GM08714 (cell line): ENCODE data around the gene PELI2.

Experiments used
- H3K4me3 ChIP-seq: fragments of 200-500 bp; sonication (Bioruptor generic); 2 replicates; pipeline ENCODE4 v1.5.1; 2014; ENCODE audit warnings: mild to moderate bottlenecking, low read length, inconsistent platforms
- ZNF274 ChIP-seq: IDR thresholded peaks from 2 replicates; pipeline ENCODE4 v1.6.1; 2012; ENCODE audit warnings: mild to moderate bottlenecking, low read depth, low read length

The PELI2 gene, protein sequence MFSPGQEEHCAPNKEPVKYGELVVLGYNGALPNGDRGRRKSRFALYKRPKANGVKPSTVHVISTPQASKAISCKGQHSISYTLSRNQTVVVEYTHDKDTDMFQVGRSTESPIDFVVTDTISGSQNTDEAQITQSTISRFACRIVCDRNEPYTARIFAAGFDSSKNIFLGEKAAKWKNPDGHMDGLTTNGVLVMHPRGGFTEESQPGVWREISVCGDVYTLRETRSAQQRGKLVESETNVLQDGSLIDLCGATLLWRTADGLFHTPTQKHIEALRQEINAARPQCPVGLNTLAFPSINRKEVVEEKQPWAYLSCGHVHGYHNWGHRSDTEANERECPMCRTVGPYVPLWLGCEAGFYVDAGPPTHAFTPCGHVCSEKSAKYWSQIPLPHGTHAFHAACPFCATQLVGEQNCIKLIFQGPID

DNA sequence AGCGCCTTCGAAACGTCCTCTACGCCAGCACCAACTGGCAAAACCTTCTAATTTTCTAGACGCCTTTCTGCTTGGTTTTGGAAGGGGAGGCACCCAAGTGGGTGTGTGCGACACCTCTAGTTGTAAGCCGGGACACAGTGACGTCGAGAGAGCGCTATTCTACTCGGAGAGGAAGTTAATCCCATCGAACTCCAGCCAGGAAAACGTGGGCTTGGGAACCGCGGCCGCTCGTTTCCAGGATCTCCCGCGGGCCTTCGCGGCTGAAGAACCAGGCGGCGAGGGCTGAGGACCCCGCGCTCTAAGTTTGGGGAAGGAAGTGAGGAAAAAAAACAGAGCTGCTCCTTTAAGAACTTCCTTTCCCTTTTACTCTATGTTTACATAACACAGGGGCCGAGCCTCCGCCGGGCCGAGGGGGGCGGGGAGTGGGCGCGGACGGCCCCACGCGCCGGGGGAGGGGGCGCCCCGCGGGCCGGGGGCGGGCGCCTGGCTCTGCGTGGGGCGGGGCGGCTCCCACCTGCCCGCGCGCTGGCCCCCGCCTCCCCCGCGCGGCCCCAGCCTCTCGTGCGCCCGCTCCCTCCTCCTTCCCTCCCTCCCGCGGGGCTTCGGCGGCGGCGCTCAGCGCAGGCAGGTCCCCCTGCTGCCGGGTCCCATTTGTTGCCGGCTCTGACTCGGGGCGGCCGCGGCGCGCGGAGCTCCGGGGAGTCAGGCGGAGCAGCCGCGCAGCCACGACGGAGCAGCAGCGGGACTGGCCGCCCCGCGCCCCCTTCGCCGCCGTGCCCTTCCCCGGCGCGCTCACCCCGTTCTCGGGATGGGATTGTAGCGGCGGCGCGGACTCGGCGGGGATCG is at the start of gene PELI2:
Gene PELI2, plus strand, starts transcription at position 647 of the 846 bp plus-strand sequence. CDS start 250 bp downstream, outside the sequence.
- H3K4me3 ChIP-seq: peak within 1 kb of the TSS; percentile 60
- TF ChIP-seq ZNF274: no peak

DNA sequence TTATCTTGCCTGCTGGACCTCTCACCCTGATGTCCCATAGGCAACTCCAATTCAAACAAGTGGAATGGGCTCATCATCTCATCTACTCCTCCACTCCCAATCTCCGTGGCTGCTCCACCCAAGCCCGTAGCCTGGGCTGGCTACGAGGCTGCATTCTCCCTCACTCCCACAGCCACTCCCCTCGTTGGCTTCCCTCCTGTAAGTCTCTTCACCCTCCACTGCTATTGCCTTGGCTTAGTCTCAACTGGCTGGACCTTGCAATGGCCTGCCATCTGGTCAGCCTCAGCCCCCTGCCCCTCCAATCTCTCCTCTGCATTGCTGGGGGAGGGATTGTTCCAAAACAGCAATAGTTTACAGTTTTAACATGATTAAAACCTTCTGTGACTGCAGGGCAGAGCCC is 44.4 kb upstream of the PELI2 start:
- no peak for TF ChIP-seq ZNF274
- no peak overlapping the region for H3K4me3 ChIP-seq

DNA sequence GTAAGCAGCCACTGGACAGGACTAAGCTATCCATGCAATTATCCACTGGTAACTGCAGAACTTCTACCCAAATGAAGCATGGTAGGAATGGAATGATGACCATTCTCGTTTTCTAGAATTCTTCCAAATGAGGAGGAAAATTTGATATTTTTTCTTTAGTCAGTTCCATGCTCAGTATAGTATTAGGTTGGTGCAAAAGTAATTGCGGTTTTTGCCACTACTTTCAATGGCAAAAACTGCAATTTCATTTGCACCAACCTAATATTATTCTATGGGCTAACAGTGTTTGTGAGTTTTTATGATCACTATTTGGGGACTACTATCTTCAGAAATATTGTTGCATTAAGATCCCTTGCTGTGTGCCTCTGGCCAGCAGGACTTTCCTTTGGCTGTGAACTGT is 42.9 kb upstream of the PELI2 start:
- H3K4me3 ChIP-seq: no peak overlapping the region
- TF ChIP-seq ZNF274: no peak

DNA sequence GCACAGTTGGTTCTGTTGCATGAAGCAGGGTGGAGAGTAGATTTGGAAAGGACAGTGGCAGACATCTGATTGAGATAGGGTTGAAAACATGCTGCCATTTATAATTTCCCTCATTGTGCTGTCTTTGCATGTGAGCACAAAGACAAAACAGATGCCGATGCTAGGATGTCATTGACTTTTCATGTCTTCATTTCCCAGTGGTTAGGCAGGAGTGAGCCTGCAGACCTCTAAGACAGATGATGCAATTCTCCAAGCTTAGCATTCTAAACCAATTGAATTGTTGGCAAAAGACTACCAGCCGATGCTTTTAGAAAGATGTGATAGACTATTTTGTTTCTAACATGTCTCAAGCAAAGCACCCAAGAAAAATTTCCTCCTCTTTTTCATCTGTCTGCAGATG is 37.1 kb upstream of the PELI2 start:
- H3K4me3 ChIP-seq: no peak overlapping the region
- no peak for TF ChIP-seq ZNF274

DNA sequence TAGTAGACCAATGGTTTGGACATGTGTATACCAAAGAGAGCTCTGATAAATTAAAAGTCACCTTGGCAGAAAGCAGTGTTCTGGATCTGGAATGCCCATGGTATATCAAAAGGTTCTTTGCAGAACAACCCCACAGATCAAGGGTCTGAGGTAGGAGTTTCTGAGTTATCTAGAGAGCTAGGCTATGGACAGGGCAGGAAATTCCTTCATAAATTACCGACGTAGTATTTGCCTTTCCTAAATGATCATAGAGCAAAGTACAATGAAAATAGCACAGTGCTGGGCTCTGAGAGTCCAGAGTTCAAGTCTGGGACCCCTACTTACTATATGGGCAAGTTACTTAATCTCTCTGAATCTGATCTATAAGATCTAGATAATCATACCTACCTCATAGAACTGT is 35.3 kb upstream of the PELI2 start:
- no peak for TF ChIP-seq ZNF274
- H3K4me3 ChIP-seq: no peak overlapping the region

DNA sequence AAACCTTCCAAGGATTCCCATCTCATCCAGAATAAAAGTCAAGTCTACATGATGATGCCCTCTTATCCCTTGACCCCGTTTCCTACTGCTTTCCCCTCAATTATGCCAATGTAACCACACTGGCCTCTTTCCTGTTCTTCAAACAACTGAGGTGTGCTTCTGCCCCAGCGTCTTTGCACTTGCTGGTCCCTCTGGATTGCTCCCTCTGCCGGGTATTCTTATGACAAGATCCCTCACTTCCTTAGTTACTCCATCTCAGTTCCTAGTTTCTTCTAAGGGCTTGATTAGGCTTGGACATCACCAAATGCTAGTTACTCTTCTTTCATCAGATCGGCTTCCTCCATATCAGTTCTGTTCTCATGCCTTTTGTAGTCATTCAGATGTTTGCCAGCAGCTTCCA is 32.7 kb upstream of the PELI2 start:
- TF ChIP-seq ZNF274: no peak
- no peak overlapping the region for H3K4me3 ChIP-seq

DNA sequence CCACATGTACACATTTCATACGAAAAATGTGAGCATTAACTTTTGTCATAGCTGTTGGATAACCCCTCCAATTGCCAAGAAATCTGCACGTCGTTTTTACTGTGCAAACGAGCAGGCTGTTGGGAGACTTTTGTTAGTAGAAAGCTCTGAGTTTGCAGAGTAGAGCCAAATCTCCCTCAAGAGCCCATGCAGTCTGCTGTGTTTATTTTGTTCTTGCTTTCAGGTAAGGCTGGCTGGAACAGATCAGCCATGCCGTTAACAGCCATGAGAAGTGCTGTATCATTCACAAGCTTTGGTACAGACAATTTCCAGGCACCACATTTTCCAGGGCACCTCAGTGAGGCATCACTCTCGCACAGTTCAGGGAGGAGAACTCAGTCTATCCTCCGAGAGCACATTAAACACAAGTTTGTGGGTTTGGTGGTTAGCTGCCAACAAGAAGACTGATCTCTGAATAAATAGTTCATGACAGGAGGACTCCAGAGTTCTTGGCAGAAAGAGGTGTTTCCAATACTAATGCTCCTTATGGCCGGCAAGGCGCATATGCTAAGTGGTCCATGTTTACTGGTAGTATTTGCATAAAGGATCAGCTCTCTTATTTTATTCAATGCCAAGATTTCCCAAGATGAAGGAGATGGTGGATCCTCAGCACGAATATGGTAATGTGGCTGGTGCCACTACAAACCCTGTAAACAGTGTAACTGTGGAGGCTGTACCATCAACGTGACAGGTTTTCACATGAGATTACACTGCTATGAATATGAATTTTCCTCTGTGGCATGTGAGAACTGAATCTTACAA is 30.3 kb upstream of the PELI2 start:
- TF ChIP-seq ZNF274: no peak
- no peak overlapping the region for H3K4me3 ChIP-seq

DNA sequence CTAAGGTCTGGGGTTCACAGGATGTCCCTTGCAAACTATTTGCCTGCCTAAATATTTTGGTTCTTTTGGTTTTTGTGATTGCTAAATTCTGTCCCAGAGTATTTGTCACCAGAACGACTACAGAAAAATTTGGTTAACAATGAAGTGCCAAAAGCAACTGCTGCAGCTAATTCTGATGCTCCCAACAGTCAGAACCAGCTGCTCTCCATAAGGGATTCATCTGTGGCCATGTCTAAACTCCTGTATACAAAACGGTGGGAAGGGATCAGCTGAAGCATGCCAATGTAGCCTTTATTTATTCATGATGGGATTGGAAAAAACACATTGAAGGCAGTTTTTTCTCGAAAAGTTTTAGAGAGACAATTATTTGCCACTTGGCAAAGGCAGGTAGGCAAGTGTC is 29.3 kb upstream of the PELI2 start:
- TF ChIP-seq ZNF274: no peak
- no peak overlapping the region for H3K4me3 ChIP-seq

DNA sequence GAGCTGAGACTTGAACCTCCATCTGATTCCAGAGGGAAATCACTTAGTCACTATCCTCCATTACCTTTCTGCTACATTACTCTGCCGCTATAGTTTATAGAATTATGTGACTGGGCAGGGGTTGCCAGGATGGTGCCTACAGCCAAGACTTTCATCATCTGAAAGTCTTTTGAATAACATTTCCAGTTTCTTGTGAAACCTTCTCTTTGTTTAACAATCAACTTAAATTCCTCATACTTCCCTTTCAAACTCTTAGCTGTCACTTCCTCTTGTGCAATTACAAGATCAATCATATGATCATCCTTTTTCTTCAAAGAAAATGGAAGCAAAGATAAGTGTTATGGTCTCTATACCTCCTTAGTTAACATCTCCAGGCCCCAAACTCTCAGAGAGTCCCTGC is 25.4 kb upstream of the PELI2 start:
- TF ChIP-seq ZNF274: no peak
- no peak overlapping the region for H3K4me3 ChIP-seq

DNA sequence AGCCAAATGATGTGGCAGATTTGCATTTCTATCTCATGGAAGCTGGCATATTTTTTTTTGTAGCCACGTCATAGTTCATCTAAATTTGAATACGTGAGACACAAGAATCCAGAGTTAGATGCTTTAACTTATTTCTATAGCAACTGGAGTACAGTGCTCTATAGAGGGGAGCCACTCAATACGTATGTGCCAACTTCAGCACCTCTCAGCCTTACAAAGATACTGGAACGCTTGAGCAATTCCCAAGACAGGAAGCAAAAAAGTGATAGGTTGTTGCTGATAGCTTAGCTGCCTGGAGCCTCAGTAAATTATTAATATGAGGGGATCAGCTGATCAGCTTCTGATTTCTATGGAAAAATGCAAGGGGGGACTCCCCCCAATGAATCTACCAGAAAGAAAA is 24.1 kb upstream of the PELI2 start:
- no peak overlapping the region for H3K4me3 ChIP-seq
- no peak for TF ChIP-seq ZNF274

DNA sequence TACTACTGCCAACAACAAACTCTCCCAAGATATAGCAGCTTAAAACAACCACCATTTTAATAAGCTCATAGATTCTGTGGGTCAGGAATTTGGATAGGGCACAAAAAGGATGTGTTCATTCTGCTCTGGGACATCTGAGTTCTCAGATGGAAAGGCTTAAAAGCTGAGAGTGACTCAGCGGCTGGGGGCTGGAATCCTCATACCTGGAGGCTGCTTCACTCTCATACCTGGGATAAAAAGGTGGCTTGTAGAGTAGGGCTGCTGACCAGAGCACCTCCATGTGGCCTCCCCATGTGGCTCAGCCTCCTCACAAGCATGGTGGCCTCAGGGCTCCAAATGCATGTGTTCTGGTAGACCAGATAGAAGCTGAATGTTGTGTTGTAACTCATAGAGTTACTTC is 20.2 kb upstream of the PELI2 start:
- no peak for TF ChIP-seq ZNF274

DNA sequence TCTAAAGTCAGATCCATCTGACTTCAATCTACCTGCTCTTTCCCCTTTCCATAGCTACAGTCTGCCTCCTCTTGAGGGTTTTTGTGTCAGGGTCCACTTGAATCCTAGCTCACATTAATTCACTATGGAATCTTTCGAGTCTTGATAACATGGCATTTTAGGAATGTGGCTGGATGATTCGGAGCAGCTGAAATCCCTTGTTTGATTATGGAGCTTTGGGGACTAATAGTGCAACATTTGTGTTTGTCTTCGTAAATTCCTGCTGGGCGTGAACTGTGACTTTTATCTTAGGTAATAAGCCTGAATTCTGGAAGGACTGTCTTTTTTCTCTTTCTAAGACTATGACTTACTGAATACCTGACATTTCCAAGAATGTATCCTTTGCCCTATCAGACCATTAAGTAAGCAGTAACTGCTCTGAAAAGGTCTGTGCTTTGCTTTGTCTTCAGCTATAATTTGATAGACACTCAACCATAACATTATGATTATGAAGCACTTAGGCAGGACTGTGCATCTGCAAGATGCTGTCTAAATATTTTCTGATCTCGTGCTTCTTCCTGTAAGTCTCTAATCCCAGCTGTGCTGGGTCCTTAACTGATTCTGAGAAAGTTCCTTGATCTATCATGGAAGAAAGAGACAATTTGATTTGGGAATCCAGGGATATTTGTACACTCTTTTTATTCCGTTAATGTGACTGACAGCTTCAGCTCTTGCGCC is 19.0 kb upstream of the PELI2 start:
- TF ChIP-seq ZNF274: no peak
- H3K4me3 ChIP-seq: no peak overlapping the region

More for the DNA sequence above, 20.2 kb upstream of the PELI2 start:
- no peak overlapping the region for H3K4me3 ChIP-seq

DNA sequence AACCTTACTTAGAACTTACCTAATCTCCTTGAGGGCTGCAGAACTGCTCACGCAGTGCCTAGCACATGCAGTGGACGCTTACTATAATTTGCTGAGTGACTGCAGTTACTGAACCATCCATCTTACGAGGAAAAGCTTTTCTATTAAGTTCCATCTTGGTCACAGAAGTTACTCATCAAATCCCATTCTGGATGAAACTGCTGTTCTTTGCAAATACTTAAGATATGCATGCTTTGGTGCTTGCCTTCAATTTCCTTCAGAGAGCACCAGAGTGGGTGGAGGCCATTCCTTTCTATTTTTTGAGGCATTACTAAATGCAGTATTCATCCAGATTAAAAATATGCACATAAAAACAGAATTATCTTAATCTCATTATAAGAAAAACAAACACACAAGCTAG is 17.7 kb upstream of the PELI2 start:
- TF ChIP-seq ZNF274: no peak
- H3K4me3 ChIP-seq: no peak overlapping the region

DNA sequence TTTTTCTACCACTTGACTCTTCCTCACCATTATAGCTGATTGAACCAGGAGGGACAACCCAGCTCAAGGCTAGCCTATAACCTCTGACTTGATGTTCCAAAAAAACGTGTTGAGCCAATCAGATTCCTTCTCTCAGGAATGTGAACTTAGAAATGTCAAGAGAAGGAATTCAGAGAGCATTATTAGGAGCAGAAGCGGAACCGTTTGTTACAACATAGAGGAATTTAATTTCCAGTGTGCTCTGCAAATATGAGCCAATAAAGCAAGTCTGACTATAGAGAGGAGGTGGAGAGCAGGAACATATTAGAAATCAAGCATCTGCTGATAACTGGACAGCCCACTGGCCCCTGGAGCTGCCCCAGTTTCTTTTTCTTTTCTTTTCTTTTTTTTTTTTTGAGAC is 15.3 kb upstream of the PELI2 start:
- TF ChIP-seq ZNF274: no peak
- no peak overlapping the region for H3K4me3 ChIP-seq
